ENCODE results near the gene IQCF2. TPM values are rescaled to one million over a fixed set of nuclear protein-coding genes. Genes with fewer than 3 reads are reported as not detected.

Gene IQCF2
- total and polyA plus RNA-seq, 2 of the 13 experiments (the other 11 are each of a cell fraction or from before 2014, with no cell fraction given): not detected

GRCh38 chr3:51817375-51817774, 44.0 kb upstream of the IQCF2 start (continued):
- no peak for TF ChIP-seq MAX (IDR thresholded peaks at IDR 0.05)

- no peak overlapping the region for H3K27ac ChIP-seq (ENCODE audit: extremely low read length, insufficient read depth, low read length)
- FAIRE-seq: no peak
- H3K27me3 ChIP-seq (ENCODE audit: control insufficient read depth in 1 of 2, insufficient read depth in 2 of 2, low read length in 2 of 2): peaks cover 0 to 21% of the 10 kb centered on the region in 2 experiments; a peak in 3 of 5 replicates
- BruUV-seq (replicated peaks): no TSS peak
- WGBS (ENCODE audit: low lambda C conversion rate): 31% methylated on average over 10 of the region's 15 CpGs
- H2AFZ ChIP-seq (ENCODE audit: low read length): no peak overlapping the region
- CTCF ChIA-PET (ENCODE audit: low intra/inter-chr PET ratio, low total read pairs): no interaction called here
- no peak overlapping the region for H3K4me2 ChIP-seq (ENCODE audit: low read depth, low read length)
- no peaks in the 10 kb centered on the region for H3K36me3 ChIP-seq (replicated peaks in 1 of 2; ENCODE audit: control insufficient read depth in 1 of 2, insufficient read depth in 2 of 2, low read length in 2 of 2)
- DNase-seq (ENCODE audit: low spot score): no peak
- no peak for ATAC-seq
- H3K4me1 ChIP-seq (ENCODE audit: insufficient read depth, low read length): no peaks in the 10 kb centered on the region
- intact Hi-C loops (cut with micrococcal nuclease; ENCODE audit: unreplicated experiment) (loop anchor here (5.0 to 10.0 kb wide), 2 partner anchors 466 to 1142 kb away; partner anchors contain the start of gene GLYCTK), in situ Hi-C loops (cut with HindIII; ENCODE audit: extremely low pct_ligation_motif_present, low pct_unique_long_range_greater_than_20kb) (no loop called here)
- no peaks in the 10 kb centered on the region for H3K79me2 ChIP-seq (ENCODE audit: insufficient read depth, low read length)
- no peak overlapping the region for H3K9ac ChIP-seq (ENCODE audit: insufficient read depth, low read depth, low read length)
- POLR2A ChIA-PET: no interaction called here
- no peak overlapping the region for H3K4me3 ChIP-seq (replicated peaks in 1 of 3; ENCODE audit: insufficient read depth in 1 of 3, low read depth in 2 of 3, low read length in 3 of 3)
- no peaks in the 10 kb centered on the region for H3K9me3 ChIP-seq (ENCODE audit: low read length)
- no peaks in the 10 kb centered on the region for H4K20me1 ChIP-seq (ENCODE audit: insufficient read depth, low read length)
- TF ChIP-seq NAIF1 (CRISPR knock-in tag; IDR thresholded peaks at IDR 0.05; ENCODE audit: borderline replicate concordance): no peak
- TF ChIP-seq THAP11 (CRISPR knock-in tag; IDR thresholded peaks at IDR 0.05): no peak
- TF ChIP-seq MAX (IDR thresholded peaks at IDR 0.05): no peak
- TF ChIP-seq SALL1 (CRISPR knock-in tag; IDR thresholded peaks at IDR 0.05): no peak
- no peak for TF ChIP-seq ZNF143 (CRISPR knock-in tag; IDR thresholded peaks at IDR 0.05)
- TF ChIP-seq, protein P1, sequence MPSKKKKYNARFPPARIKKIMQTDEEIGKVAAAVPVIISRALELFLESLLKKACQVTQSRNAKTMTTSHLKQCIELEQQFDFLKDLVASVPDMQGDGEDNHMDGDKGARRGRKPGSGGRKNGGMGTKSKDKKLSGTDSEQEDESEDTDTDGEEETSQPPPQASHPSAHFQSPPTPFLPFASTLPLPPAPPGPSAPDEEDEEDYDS (CRISPR knock-in tag; IDR thresholded peaks at IDR 0.05): no peak
- TF ChIP-seq REL (CRISPR knock-in tag; conservative IDR thresholded peaks at IDR 0.05): no peak
- TF ChIP-seq, protein P2, sequence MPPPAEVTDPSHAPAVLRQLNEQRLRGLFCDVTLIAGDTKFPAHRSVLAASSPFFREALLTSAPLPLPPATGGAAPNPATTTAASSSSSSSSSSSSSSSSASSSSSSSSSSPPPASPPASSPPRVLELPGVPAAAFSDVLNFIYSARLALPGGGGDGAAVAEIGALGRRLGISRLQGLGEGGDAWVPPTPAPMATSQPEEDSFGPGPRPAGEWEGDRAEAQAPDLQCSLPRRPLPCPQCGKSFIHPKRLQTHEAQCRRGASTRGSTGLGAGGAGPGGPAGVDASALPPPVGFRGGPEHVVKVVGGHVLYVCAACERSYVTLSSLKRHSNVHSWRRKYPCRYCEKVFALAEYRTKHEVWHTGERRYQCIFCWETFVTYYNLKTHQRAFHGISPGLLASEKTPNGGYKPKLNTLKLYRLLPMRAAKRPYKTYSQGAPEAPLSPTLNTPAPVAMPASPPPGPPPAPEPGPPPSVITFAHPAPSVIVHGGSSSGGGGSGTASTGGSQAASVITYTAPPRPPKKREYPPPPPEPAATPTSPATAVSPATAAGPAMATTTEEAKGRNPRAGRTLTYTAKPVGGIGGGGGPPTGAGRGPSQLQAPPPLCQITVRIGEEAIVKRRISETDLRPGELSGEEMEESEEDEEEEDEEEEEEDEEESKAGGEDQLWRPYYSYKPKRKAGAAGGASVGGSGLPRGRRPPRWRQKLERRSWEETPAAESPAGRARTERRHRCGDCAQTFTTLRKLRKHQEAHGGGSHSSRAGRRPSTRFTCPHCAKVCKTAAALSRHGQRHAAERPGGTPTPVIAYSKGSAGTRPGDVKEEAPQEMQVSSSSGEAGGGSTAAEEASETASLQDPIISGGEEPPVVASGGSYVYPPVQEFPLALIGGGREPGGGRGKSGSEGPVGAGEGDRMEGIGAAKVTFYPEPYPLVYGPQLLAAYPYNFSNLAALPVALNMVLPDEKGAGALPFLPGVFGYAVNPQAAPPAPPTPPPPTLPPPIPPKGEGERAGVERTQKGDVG (CRISPR knock-in tag; IDR thresholded peaks at IDR 0.05; ENCODE audit: borderline replicate concordance): no peak
- TF ChIP-seq, protein P3, sequence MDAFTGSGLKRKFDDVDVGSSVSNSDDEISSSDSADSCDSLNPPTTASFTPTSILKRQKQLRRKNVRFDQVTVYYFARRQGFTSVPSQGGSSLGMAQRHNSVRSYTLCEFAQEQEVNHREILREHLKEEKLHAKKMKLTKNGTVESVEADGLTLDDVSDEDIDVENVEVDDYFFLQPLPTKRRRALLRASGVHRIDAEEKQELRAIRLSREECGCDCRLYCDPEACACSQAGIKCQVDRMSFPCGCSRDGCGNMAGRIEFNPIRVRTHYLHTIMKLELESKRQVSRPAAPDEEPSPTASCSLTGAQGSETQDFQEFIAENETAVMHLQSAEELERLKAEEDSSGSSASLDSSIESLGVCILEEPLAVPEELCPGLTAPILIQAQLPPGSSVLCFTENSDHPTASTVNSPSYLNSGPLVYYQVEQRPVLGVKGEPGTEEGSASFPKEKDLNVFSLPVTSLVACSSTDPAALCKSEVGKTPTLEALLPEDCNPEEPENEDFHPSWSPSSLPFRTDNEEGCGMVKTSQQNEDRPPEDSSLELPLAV (CRISPR knock-in tag; conservative IDR thresholded peaks at IDR 0.05; ENCODE audit: low read depth): no peak
- TF ChIP-seq CREM (IDR thresholded peaks at IDR 0.05): no peak
- TF ChIP-seq CREM (CRISPR knock-in tag; IDR thresholded peaks at IDR 0.05): no peak
- no peak for TF ChIP-seq IRX3 (CRISPR knock-in tag; IDR thresholded peaks at IDR 0.05; ENCODE audit: borderline replicate concordance, low read depth)
- TF ChIP-seq TFDP1 (CRISPR knock-in tag; IDR thresholded peaks at IDR 0.05; ENCODE audit: borderline replicate concordance): no peak
- no peak for TF ChIP-seq ZNF343 (CRISPR knock-in tag; IDR thresholded peaks at IDR 0.05)
- TF ChIP-seq BRCA1 (CRISPR knock-in tag; IDR thresholded peaks at IDR 0.05): no peak
These were observed 42.3 kb upstream of the IQCF2 start for GRCh38 chr3:51819151-51819550.

Data from HepG2 (cell line).